Measurements from ENCODE around the gene UBR3.
"Not testable (repeated sequence)": the region's sequence is repeated elsewhere in the genome, so short reads cannot be mapped to it uniquely, and the experiment has no call there.

The UBR3 gene

GRCh38 chr2:169827272-169828140 lies at the start of gene UBR3:
Gene UBR3, plus strand, starts transcription at chr2:169827454. Its CDS starts 54 bp downstream, at chr2:169827508.
- DNase-seq, result peak; percentile 89

GRCh38 chr2:169778446-169778845 lies 48.8 kb upstream of the UBR3 start:
- no peak for DNase-seq

- DNase-seq, result no peak
Observed at GRCh38 chr2:169781249-169782013, 45.8 kb upstream of the UBR3 start.

- DNase-seq, result no peak
Observed at GRCh38 chr2:169782513-169782912, 44.7 kb upstream of the UBR3 start.

GRCh38 chr2:169790581-169790980 lies 36.7 kb upstream of the UBR3 start:
- DNase-seq, result no peak

GRCh38 chr2:169795181-169795580 lies 32.1 kb upstream of the UBR3 start:
- no peak for DNase-seq

- no peak for DNase-seq
Observed at GRCh38 chr2:169796441-169796840, 30.8 kb upstream of the UBR3 start.

GRCh38 chr2:169797601-169798000 lies 29.7 kb upstream of the UBR3 start:
- no peak for DNase-seq

- no peak for DNase-seq
Observed at GRCh38 chr2:169798397-169798717, 28.9 kb upstream of the UBR3 start.

GRCh38 chr2:169798718-169799592 lies 28.3 kb upstream of the UBR3 start, which contains the start of gene SSB:
Gene SSB, plus strand, starts transcription at chr2:169798871. Its CDS starts 2,090 bp downstream, at chr2:169800961.
- DNase-seq, result peak; percentile 93

GRCh38 chr2:169803480-169803879 lies 23.8 kb upstream of the UBR3 start:
- no peak for DNase-seq

- DNase-seq, result no peak
Observed at GRCh38 chr2:169806586-169806985, 20.7 kb upstream of the UBR3 start.

GRCh38 chr2:169808221-169808620 lies 19.0 kb upstream of the UBR3 start:
- no peak for DNase-seq

GRCh38 chr2:169815849-169816248 lies 11.4 kb upstream of the UBR3 start:
- no peak for DNase-seq

- DNase-seq, result not testable (repeated sequence)
Observed at GRCh38 chr2:169816961-169817360, 10.3 kb upstream of the UBR3 start.

GRCh38 chr2:169817369-169817768 lies 9.9 kb upstream of the UBR3 start:
- not testable (repeated sequence) for DNase-seq

GRCh38 chr2:169818241-169818640 lies 9.0 kb upstream of the UBR3 start:
- DNase-seq, result no peak

- no peak for DNase-seq
Observed at GRCh38 chr2:169819106-169819505, 8.1 kb upstream of the UBR3 start.

- DNase-seq, result not testable (repeated sequence)
Observed at GRCh38 chr2:169820101-169820500, 7.2 kb upstream of the UBR3 start.

- DNase-seq, result no peak
Observed at GRCh38 chr2:169822036-169822435, 5.2 kb upstream of the UBR3 start.

- no peak for DNase-seq
Observed at GRCh38 chr2:169822785-169823392, 4.4 kb upstream of the UBR3 start.

- peak; percentile 81 for DNase-seq
Observed at GRCh38 chr2:169823996-169824372, 3.3 kb upstream of the UBR3 start.

Data from NCI-H2171 treated with DMSO at 0.1 percent for 48 hours (cell line).